ENCODE measurements around the gene GUCY1A1. TPM values are rescaled to one million over a fixed set of nuclear protein-coding genes. Genes with fewer than 3 reads are reported as not detected.

The GUCY1A1 gene
- total and polyA plus RNA-seq, 7 donors = 1.5 to 16.4 (median 6.8) TPM

DNA sequence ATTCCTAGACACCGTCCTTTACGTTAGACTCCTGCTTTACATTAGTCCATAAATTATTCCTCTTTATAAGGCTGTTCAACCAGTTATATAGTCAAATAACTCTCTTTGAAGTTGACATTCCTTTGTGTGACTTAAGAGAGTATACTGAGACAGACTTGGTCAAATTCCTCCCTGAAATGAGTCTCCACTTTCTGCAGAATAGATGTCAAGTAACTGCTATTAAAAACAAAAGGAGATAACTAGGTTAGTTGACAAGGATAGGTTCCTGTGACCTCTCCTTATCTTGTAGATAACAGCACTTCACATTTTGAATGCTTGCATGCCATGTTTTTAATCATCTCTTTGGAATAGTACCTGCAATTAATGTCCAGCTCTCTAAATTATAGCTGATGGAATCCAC lies 5.7 kb downstream of the GUCY1A1 start:
- H3K27ac ChIP-seq = no peak overlapping the region
- peaks cover 0 to 17% (median 3%) of the 10 kb centered on the region in 3 donors for H3K27me3 ChIP-seq (ENCODE audit: insufficient read depth in 3 of 3, low read length in 2 of 3)
- no peaks in the 10 kb centered on the region for H3K9me3 ChIP-seq
- H3K36me3 ChIP-seq (ENCODE audit: insufficient read depth in 1 of 2, low read depth in 1 of 2) = no peaks in the 10 kb centered on the region
- ATAC-seq (no peak), DNase-seq (no peak)
- H3K4me3 ChIP-seq = no peak overlapping the region
- WGBS, 3 donors = 85 to 92% (median 88%) methylated on average over 2 of the region's 2 CpGs
- intact Hi-C loops (cut with DNase I) = loop anchor here in 1 of 2 donors (10.0 kb wide), 1 partner anchor 228 kb away; no protein-coding TSS in a partner anchor
- H3K4me1 ChIP-seq = no peaks in the 10 kb centered on the region
- TF ChIP-seq, protein P1, sequence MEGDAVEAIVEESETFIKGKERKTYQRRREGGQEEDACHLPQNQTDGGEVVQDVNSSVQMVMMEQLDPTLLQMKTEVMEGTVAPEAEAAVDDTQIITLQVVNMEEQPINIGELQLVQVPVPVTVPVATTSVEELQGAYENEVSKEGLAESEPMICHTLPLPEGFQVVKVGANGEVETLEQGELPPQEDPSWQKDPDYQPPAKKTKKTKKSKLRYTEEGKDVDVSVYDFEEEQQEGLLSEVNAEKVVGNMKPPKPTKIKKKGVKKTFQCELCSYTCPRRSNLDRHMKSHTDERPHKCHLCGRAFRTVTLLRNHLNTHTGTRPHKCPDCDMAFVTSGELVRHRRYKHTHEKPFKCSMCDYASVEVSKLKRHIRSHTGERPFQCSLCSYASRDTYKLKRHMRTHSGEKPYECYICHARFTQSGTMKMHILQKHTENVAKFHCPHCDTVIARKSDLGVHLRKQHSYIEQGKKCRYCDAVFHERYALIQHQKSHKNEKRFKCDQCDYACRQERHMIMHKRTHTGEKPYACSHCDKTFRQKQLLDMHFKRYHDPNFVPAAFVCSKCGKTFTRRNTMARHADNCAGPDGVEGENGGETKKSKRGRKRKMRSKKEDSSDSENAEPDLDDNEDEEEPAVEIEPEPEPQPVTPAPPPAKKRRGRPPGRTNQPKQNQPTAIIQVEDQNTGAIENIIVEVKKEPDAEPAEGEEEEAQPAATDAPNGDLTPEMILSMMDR (IDR thresholded peaks at IDR 0.05) = no peak

DNA sequence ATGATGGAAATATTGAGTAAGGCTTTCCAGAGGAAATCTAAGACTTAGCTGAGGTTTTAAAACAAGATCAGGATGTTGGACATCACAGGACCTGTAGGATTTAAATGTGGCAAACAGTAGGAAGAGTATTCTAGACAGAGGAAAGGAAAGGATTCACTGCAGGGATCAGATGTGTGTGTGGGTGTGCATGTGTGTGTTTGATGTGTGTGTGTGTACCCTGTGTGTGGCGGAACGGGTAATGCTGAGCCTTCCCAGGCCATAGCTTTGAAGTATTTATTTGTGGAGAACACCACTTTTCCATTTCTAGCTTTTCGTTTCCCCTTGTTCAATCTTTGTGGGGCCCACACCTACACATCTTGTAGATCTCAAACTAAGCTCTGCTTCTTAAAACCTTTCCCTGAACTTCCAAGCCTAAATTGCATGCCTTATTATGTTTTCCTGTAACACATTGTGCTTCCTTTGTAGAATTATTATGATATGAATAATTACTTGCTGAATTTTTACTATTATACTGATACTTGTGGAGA lies 6.9 kb downstream of the GUCY1A1 start:
- no peak for ATAC-seq
- Histone ChIP-seq H3K27ac (no peak overlapping the region), H3K9me3 (no peaks in the 10 kb centered on the region), H3K4me1 (no peaks in the 10 kb centered on the region), H3K4me3 (no peak overlapping the region), H3K36me3 (ENCODE audit: insufficient read depth in 1 of 2, low read depth in 1 of 2) (no peaks in the 10 kb centered on the region), H3K27me3 (ENCODE audit: insufficient read depth in 3 of 3, low read length in 2 of 3) (peaks cover 0 to 10% (median 0%) of the 10 kb centered on the region in 3 donors)
- no peak for DNase-seq
- 84 to 91% (median 87%) methylated on average over 3 of the region's 3 CpGs for WGBS, 3 donors
- TF ChIP-seq, protein P1 (IDR thresholded peaks at IDR 0.05) = no peak
- intact Hi-C loops (cut with DNase I) = loop anchor here in 1 of 2 donors (10.0 kb wide), 1 partner anchor 229 kb away; no protein-coding TSS in a partner anchor

DNA sequence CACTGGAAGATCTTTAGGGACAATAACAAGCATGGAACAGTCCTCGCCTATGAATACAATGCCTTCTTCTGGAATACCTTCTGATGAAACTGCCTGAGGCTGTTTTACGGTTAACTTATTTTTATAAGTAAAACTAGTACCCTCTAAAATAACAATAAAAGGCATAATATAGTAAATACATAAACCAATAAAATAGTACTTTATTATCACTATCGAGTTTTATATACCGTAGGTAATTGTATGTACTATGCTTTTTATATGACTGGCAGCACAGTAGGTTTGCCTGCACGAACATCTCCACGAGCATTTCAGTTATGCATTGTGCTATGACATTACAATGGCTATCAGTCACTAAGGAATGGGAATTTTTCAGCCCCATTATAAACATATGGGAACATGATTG lies 8.0 kb downstream of the GUCY1A1 start:
- Histone ChIP-seq H3K9me3 (no peaks in the 10 kb centered on the region), H3K27me3 (ENCODE audit: insufficient read depth in 3 of 3, low read length in 2 of 3) (peaks cover 0 to 2% (median 0%) of the 10 kb centered on the region in 3 donors), H3K27ac (no peak overlapping the region), H3K36me3 (ENCODE audit: insufficient read depth in 1 of 2, low read depth in 1 of 2) (no peaks in the 10 kb centered on the region), H3K4me1 (no peaks in the 10 kb centered on the region), H3K4me3 (no peak overlapping the region)
- TF ChIP-seq, protein P1 (IDR thresholded peaks at IDR 0.05) = no peak
- WGBS, 3 donors = 75 to 83% (median 78%) methylated on average over 6 of the region's 6 CpGs
- ATAC-seq = no peak
- intact Hi-C loops (cut with DNase I) = loop anchor here in 1 of 2 donors (10.0 kb wide), 1 partner anchor 230 kb away; no protein-coding TSS in a partner anchor
- DNase-seq = no peak

DNA sequence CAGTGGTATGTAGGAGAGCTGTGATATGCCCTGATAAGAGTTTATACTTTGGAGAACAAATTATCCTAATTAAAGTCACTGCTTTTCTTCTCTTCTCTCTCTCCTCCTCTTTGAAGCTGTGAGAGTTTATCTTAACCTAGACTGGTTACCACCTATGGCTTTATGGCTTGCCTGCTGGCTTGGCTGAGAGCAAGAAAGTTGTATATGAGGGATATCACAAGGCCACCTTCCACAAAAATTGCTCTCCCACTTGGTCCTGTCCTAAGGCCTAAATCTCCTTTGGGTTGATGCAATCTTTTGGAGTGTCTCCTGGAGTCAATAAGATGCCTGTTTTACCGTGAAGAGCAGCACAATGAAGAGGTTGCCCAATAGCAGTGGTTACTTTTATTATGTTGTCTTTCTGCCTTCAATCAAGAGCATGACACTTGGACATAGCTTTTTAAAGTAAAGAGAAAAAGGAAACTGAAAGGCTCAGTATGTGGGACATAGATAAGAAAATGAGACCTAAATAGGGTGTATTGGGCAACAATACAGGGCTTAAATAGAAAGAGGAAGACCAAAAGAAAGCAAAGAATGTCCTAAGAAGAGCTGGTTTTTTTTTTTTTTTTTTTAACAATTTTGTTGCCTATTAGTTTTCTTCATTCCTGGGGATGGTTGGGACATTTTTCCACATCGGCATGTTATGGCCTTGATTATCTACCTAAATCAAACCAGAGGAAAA lies 9.2 kb downstream of the GUCY1A1 start:
- peak in 1 of 4 donors; percentile 23 for ATAC-seq
- H3K27ac ChIP-seq = no peak overlapping the region
- WGBS, 3 donors = 23 to 24% (median 23%) methylated on average over 2 of the region's 2 CpGs
- H3K4me1 ChIP-seq = no peaks in the 10 kb centered on the region
- H3K9me3 ChIP-seq = no peaks in the 10 kb centered on the region
- H3K4me3 ChIP-seq = no peak overlapping the region
- no peak for DNase-seq
- no peaks in the 10 kb centered on the region for H3K27me3 ChIP-seq (ENCODE audit: insufficient read depth in 3 of 3, low read length in 2 of 3)
- TF ChIP-seq, protein P1 (IDR thresholded peaks at IDR 0.05) = no peak
- intact Hi-C loops (cut with DNase I) = loop anchor here in 1 of 2 donors (10.0 kb wide), 1 partner anchor 231 kb away; no protein-coding TSS in a partner anchor
- H3K36me3 ChIP-seq (ENCODE audit: insufficient read depth in 1 of 2, low read depth in 1 of 2) = no peaks in the 10 kb centered on the region
